GM23248 (cell line): ENCODE results near the gene CEP63.

Experiments used
- EZH2 ChIP-seq: fragments of 200-600 bp; sonication (generic); IDR thresholded peaks from 2 replicates; pipeline ENCODE4 v1.6.1; 2018; ENCODE audit warnings: antibody characterized with exemption, mild to moderate bottlenecking; ENCODE audit not compliant: insufficient read depth, poor library complexity, severe bottlenecking
- EZH2phosphoT487 ChIP-seq: fragments of 200-600 bp; sonication (generic); IDR thresholded peaks from 2 replicates; pipeline ENCODE4 v1.6.1; 2018; ENCODE audit warnings: antibody characterized with exemption, moderate library complexity, mild to moderate bottlenecking, low read depth; ENCODE audit not compliant: insufficient read depth

GRCh38 chr3:134449277-134449676 is 36.6 kb upstream of the CEP63 start:
- TF ChIP-seq EZH2 = no peak
- no peak for TF ChIP-seq EZH2phosphoT487
